ENCODE data around the gene LRRC3.

- TF ChIP-seq JUND (IDR thresholded peaks at IDR 0.05; ENCODE audit: low read length): no peak
- TF ChIP-seq EP300 (IDR thresholded peaks at IDR 0.05; ENCODE audit: borderline replicate concordance in 1 of 2, low read depth in 2 of 2, low read length in 2 of 2): no peak
- TF ChIP-seq ATF2 (IDR thresholded peaks at IDR 0.05; ENCODE audit: low read length): no peak
- TF ChIP-seq CTCF (IDR thresholded peaks at IDR 0.05; ENCODE audit: control extremely low read depth in 1 of 3, insufficient read depth in 1 of 3, low read depth in 1 of 3, low read length in 3 of 3): no peak
- TF ChIP-seq GABPA (IDR thresholded peaks at IDR 0.05; ENCODE audit: borderline replicate concordance, insufficient read depth, low read length): no peak
- TF ChIP-seq BACH1 (IDR thresholded peaks at IDR 0.05; ENCODE audit: low read length): no peak
- no peak for TF ChIP-seq SUZ12 (IDR thresholded peaks at IDR 0.05; ENCODE audit: low read length)
- TF ChIP-seq TAF1 (IDR thresholded peaks at IDR 0.05; ENCODE audit: low read depth, low read length): no peak
These were observed 31.0 kb downstream of the LRRC3 start for GRCh38 chr21:44486302-44486701.

Data from H1 (cell line).